ENCODE measurements around the gene URAD. TPM values are rescaled to one million over a fixed set of nuclear protein-coding genes. Genes with fewer than 3 reads are reported as not detected.

Gene URAD
- total RNA-seq, 4 donors from 2014 or later, result not detected

- no peak overlapping the region for H3K27ac ChIP-seq
- no peaks in the 10 kb centered on the region for H3K36me3 ChIP-seq
- peak overlapping the region in 1 of 2 donors; percentile 16 for H3K4me3 ChIP-seq
- peaks cover 6 to 70% of the 10 kb centered on the region in 2 donors for H3K27me3 ChIP-seq
- peaks cover 0 to 8% of the 10 kb centered on the region in 2 donors for H3K4me1 ChIP-seq
- intact Hi-C loops (cut with DNase I; ENCODE audit: low total_unique reads), result no loop called here
- H3K9me3 ChIP-seq, result no peaks in the 10 kb centered on the region
- TF ChIP-seq POLR2A (IDR thresholded peaks at IDR 0.05) (no peak), CTCF (IDR thresholded peaks at IDR 0.05) (no peak)
- no peak for DNase-seq
These were observed 20.7 kb downstream of the URAD start for GRCh38 chr13:27967736-27968315.

GRCh38 chr13:27967203-27967735 lies 21.2 kb downstream of the URAD start:
- no peak for DNase-seq
- Histone ChIP-seq H3K27ac (no peak overlapping the region), H3K9me3 (no peaks in the 10 kb centered on the region), H3K4me3 (peak overlapping the region in 1 of 2 donors; percentile 16), H3K27me3 (peaks cover 6 to 66% of the 10 kb centered on the region in 2 donors), H3K4me1 (peaks cover 0 to 8% of the 10 kb centered on the region in 2 donors), H3K36me3 (no peaks in the 10 kb centered on the region)
- intact Hi-C loops (cut with DNase I; ENCODE audit: low total_unique reads), result no loop called here
- TF ChIP-seq POLR2A (IDR thresholded peaks at IDR 0.05), result no peak
- no peak for TF ChIP-seq CTCF (IDR thresholded peaks at IDR 0.05)

GRCh38 chr13:27966641-27967202 lies 21.8 kb downstream of the URAD start:
- no peak for DNase-seq
- H3K27ac ChIP-seq, result no peak overlapping the region
- intact Hi-C loops (cut with DNase I; ENCODE audit: low total_unique reads), result no loop called here
- H3K4me1 ChIP-seq, result peaks cover 0 to 8% of the 10 kb centered on the region in 2 donors
- no peak overlapping the region for H3K4me3 ChIP-seq
- TF ChIP-seq CTCF (IDR thresholded peaks at IDR 0.05) (no peak), POLR2A (IDR thresholded peaks at IDR 0.05) (no peak)
- peaks cover 6 to 66% of the 10 kb centered on the region in 2 donors for H3K27me3 ChIP-seq
- no peaks in the 10 kb centered on the region for H3K36me3 ChIP-seq
- H3K9me3 ChIP-seq, result no peaks in the 10 kb centered on the region

- peaks cover 6 to 59% of the 10 kb centered on the region in 2 donors for H3K27me3 ChIP-seq
- H3K36me3 ChIP-seq, result no peaks in the 10 kb centered on the region
- no peak overlapping the region for H3K27ac ChIP-seq
- H3K4me1 ChIP-seq, result peaks cover 0 to 8% of the 10 kb centered on the region in 2 donors
- no peaks in the 10 kb centered on the region for H3K9me3 ChIP-seq
- TF ChIP-seq CTCF (IDR thresholded peaks at IDR 0.05) (no peak), POLR2A (IDR thresholded peaks at IDR 0.05) (no peak)
- no peak for DNase-seq
- intact Hi-C loops (cut with DNase I; ENCODE audit: low total_unique reads), result no loop called here
- no peak overlapping the region for H3K4me3 ChIP-seq
These were observed 22.5 kb downstream of the URAD start for GRCh38 chr13:27965740-27966640.
